HG03439 (cell line): ENCODE measurements around the gene FGGY.
A peak's percentile ranks its signal among the peaks of the same experiment; 100 is the strongest.
"Not testable (repeated sequence)": the region's sequence is repeated elsewhere in the genome, so short reads cannot be mapped to it uniquely, and the experiment has no call there.

Experiments
- ATAC-seq: cut with Tn5 transposase; IDR thresholded peaks from one replicate; pipeline ENCODE4 v1.9.1; 2021; ENCODE audit warnings: mild to moderate bottlenecking, moderate library complexity; ENCODE audit not compliant: unreplicated experiment

Gene FGGY, protein sequence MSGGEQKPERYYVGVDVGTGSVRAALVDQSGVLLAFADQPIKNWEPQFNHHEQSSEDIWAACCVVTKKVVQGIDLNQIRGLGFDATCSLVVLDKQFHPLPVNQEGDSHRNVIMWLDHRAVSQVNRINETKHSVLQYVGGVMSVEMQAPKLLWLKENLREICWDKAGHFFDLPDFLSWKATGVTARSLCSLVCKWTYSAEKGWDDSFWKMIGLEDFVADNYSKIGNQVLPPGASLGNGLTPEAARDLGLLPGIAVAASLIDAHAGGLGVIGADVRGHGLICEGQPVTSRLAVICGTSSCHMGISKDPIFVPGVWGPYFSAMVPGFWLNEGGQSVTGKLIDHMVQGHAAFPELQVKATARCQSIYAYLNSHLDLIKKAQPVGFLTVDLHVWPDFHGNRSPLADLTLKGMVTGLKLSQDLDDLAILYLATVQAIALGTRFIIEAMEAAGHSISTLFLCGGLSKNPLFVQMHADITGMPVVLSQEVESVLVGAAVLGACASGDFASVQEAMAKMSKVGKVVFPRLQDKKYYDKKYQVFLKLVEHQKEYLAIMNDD

DNA sequence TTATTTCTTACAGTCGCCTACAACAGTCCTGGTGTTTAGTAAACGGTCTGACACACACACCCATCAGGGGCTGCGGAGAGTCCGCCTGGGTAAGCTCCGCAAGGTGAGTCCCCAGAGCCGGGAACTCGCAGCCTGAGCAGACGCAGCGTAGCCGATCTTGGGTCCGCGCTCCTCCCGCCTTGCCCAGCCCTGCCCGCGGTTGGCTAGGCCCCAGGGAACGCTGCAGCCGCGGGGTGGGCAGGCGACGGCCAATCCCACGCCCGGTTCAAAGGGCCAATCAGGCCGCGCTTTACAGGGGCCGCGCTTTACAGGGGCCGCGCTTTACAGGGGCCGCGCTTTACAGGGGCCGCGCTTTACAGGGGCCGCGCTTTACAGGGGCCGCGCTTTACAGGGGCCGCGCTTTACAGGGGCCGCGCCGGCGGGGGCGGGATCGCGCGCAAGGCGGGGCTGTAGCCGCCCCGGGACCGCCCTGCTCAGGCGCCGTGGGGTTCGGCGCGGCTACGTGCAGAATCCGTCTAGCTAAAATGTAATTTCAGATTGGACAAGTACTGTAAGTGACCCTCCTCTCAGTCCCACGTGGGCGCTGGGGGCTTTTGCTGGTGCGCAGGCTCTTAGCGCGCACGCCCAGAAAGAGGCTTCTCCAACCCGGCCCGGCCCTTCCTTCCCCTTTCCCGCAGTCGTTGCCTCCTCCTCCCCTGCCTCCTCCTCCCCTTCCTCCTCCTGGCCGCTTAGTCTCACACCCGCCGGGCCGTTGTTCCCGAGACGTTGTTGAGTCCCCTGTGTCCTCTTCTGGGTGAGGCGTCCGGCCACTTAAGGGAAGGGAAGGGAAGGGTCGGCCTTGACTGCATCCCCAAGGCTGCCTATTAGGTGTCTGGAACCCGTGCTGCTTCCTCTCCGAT lies at the start of gene FGGY:
FGGY (plus strand) TSS at position 737 of the 899 bp plus-strand sequence. CDS start 24,456 bp downstream, outside the sequence.
- ATAC-seq: peak; percentile 99

DNA sequence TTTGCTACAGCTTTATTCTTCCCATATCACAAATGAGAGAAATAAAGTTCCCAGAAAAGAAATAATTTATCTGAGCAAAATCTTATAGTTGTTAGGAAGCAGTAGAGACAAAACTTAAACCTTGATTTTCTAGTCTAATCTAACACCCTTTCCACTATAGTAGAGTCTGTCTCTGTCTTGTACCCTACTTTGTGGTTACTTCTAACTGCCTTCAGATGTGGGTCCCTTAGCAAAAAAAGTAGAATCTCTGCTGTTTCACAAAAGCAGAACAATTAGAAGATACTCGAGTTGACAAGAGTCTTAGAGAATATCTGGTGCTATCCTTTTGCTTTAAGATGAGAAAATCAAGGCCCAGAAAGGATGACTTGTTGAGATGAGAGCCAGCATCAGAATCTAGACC lies 48.1 kb upstream of the FGGY start:
- ATAC-seq: no peak

DNA sequence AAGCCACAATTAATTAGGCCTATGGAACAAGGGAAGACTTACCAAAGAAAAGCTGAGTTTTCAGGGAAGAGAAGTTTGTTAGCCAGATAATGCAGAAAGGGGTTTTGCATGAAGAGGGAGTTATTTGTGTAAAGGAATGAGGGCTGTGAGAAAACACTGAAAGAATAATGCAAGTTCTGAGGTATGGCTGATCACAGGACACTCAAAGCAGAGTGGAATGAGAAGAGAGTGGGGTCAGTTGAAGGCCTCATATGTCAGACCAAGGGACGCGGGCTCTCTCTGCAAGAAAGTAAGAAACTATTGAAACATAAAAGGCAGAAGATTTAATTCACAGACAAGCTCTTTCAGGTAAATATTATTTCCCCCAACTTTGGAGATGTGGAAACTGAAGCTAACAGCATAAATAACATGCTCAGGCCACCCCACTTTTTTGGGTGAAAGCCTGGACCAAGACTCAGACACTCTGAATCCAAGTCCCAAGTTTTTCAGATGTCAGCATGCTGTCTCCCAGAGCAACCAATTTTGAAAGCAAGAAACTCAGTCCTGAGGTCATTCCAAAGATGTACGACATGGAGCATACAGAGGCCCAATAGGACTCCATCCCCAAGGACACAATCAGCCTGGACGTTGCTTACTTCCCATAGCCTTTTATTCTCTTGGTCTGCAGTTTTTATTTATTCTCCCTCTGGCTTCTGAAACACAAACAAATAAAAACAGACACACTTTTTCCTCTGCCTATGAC lies 47.3 kb upstream of the FGGY start:
- no peak for ATAC-seq

DNA sequence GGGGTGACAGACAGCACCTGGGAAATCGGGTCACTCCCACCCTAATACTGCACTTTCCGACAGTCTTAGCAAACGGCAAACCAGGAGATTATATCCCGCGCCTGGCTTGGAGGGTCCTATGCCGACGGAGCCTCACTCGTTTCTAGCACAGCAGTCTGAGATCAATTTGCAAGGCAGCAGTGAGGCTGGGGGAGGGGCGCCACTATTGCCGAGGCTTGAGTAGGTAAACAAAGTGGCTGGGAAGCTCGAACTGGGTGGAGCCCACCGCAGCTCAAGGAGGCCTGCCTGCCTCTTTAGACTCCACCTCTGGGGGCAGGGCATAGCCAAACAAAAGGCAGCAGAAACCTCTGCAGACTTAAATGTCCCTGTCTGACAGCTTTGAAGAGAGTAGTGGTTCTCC lies 45.8 kb upstream of the FGGY start:
- ATAC-seq: not testable (repeated sequence)

DNA sequence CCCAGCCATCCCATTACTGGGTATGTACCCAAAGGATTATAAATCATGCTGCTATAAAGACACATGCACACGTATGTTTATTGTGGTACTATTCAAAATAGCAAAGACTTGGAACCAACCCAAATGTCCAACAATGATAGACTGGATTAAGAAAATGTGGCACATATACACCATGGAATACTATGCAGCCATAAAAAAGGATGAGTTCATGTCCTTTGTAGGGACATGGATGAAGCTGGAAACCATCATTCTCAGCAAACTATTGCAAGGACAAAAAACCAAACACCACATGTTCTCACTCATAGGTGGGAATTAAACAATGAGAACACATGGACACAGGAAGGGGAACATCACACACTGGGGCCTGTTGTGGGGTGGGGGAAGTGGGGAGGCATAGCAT lies 40.5 kb upstream of the FGGY start:
- not testable (repeated sequence) for ATAC-seq

DNA sequence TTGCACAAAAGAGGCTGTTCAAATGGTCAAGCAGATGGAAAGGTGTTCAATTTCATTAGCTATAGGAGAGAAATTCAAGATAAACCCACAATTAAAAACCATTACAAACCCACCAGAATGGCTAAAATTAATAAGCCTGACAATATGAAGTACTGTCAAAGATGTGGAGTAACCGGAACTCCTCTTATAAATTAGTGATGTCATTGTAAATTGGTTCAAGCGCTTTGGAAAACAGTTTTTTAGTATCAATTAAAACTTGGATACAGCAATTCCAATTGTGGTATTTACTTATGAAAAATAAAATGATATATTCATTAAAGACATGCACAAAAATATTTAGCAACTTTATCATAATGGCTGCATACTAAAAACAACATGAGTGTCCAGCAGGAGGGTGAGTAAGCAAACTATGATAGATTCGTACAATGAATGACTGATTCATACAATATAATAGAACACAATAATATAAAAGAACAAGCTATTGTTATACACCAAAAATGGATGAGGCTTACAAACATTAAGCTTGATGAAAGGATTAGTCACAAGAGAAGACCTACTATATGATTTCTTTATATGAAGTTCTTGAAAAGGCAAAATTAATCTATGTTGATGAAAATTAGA lies 38.4 kb upstream of the FGGY start:
- no peak for ATAC-seq

DNA sequence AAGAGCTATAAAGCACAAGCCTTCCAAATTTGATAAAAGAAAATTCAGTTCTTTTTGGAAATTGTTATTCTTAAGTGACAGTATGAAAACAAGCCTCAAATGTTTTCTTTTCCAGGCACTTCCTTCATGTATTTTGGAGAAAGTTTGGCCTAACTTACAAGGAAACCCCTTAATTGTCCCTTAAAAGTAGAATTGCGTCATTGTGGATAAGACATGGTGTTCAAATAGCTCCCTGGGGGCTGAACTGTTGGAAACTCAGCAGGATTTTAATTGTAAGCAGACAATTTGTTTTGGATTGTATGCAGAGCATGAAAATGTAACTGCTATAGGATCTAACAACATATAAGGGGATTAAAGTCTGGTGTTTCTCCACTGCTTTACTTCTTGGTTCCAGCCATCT lies 35.4 kb upstream of the FGGY start:
- no peak for ATAC-seq

DNA sequence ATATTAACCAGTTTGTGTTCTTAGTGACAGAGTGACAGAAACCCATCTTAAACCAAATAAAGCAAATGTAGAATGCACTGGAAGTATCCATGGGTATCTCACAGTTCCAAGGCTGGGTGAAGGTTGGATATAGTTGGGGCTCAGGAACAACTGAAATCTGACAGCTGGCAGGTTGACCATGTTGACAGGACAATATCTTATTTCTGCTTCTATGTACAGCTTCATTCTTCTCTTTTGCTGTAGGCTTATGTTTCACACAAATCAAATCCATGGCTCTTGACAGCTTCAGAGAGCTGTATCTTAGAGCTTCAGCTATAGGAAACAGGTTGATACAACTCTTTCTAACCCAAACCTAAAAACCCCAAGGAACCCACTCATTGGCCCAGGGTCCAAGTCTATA lies 34.3 kb upstream of the FGGY start:
- no peak for ATAC-seq

DNA sequence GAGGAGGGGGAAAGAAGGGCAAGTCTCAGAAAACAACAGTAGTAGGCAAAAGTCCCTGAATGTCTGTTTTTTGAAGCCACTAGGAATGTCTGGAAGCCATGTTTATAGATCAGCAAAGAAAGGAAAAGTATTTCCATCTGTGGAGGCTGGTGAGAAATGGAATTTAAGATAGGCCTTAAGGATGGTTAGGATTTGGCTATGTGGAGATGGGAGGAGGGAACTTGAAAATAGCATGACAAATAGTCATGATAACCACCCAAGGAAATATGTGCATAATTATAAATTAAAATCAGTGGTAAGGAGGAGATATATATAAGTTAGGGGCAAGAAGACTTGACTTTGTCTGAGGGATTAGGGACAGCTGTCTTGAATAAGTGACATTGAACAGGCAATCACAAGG lies 33.8 kb upstream of the FGGY start:
- ATAC-seq: no peak

DNA sequence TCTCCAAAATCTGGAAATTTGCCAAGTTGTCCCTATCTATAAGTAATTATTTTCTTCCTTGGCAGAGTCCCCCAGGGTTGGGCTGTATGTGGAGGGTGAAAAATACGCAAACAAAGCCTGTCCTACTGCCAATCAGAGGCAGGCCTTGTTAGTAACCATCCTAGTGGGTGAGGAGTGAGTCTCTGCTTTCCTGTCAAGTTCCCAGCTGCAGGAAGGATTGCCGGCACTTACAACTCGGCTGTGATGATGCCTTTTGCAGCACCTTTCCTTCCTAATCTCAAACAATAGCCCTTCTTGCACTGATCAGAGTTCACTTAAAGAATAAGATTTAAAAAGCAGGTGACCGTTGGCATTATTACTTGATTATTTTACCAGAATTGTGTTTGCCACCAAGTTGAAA lies 31.3 kb upstream of the FGGY start:
- ATAC-seq: no peak

DNA sequence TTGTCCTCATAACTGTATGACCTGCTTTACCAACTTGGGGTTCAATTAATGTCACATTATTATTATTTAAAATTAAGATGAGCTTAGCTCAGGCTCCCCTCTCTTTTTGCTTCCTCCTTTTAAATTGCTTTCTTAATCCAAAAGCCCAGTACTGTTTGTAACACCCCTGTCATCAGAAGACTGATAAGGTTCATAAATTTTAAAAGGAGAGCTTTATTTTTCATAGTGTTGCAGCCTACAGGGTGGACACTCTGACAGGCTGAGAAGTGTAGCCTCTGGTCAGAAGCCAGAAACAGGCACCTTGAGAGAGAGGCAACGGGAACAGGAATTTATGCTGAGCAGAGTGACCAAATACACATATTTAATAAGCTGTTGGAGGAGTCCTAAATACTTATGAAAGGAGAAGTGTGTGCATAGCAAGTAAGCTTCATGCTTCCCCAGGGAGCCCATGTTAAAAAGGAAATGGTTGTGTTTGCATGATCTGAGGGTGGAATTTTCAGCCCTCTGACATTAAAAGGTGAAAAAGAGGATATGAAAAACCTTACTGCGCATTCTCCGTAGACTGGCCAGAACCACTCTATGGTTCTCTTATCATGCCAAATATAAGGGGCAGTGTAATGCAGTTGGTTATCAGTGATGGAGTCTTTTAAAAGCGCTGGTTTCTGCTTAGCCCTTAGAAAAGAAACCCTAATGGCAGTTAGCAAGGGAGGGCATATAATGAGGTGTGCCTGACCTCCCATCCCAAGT lies 30.5 kb upstream of the FGGY start:
- ATAC-seq: peak; percentile 64

DNA sequence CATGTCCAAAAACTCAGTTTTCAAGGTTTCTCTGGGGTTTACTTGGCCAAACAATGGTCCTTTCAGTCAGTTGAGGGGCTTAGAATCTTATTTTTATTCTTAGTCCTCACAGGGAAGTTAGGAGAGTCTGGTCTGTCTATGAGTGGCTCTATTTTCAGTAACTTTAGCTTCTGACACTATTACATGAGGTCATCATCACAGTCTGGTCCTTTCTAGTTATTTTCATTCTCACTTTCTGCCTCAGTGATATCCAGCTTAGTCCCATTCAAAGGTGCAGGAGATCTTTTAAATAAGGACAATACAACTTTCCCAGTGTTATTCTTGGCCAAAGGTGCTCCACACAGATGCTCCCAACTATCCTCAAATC lies 30.0 kb upstream of the FGGY start:
- ATAC-seq: peak; percentile 69

DNA sequence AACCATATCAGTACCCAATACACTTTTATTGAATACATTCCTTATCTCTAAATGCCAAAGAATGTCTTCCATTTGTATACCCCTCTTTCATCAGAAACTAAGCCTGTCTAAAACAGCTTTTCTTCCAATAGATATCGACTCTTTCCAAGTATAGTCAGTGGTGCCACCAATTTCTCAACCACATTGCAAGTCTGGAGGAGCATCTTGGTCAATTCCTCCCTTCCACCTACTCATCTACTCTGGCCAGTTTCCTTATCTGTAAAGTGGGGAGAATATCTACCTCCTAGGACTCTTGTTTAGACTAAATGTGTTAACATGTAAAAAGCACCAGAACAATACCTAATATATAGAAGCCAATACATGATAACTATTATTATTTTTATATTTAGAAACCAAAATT lies 28.5 kb upstream of the FGGY start:
- no peak for ATAC-seq

DNA sequence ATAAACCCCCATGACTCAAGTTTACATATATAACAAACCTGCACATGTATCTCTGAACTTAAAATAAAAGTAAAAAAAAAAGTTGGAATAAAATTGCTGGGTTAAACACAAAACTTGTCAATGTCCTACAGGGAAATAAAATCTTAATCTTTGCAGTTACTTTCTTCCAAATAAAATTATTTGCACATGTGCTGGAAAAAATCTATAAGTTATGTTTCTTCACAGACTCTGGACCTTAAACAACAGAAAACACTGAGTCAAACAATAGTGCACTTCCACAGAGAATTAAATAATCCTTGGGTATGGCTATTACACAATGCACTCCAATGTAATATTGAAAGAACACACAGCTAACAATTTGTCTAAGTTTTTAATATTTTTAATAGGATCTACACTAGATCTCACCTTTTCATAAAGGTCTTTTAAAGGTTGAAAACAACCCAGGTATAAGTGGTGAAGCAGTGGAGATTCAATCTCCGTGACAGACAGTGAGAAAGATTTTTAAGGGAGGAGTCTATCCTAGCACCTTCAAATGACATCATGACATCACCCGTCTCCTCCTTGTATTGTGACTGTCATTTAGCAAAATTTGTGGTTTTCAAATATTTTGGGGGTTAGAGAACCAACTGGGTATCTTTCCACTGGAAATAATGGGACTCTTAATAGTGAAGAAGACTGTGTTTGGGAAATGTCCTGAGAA lies 25.2 kb upstream of the FGGY start:
- ATAC-seq: no peak

DNA sequence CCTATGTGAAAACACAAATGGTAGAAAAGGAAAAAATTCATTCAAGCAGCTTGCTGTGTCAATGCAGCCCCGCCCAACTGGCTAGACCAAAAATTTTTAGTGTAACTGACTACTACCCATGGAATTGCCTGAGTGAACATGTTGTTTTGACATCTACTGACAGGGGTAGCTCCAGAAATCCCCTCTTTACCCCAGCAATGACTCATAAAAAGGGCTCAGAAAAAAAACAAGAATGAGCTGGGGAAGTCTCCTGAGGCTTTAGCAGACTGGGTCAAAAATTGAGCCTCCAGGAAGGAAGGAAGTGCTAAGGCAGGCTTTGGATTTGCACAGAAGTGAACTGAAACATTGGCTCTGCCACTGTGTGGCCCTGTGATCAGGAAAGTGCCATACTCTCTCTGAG lies 24.4 kb upstream of the FGGY start:
- ATAC-seq: peak; percentile 59

DNA sequence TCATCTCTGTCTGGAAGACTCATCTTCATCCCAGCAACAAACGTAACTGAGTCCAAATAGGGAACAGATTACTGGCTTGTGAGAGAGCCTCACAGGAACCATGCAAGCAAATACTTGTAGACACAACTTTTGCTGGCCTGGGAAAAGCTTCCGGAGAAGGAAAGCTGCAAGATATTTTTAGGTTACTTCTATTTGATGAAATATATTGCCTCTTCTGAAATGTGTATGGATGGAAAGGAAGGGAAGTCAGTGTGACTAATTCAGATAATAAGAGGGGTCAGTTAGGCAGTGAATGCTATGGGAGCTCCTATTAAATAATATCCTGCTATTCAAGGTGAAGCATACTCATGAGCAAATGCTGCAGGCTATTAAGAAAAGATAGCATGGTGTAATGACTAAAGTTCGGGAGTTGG lies 20.4 kb upstream of the FGGY start:
- ATAC-seq: no peak

DNA sequence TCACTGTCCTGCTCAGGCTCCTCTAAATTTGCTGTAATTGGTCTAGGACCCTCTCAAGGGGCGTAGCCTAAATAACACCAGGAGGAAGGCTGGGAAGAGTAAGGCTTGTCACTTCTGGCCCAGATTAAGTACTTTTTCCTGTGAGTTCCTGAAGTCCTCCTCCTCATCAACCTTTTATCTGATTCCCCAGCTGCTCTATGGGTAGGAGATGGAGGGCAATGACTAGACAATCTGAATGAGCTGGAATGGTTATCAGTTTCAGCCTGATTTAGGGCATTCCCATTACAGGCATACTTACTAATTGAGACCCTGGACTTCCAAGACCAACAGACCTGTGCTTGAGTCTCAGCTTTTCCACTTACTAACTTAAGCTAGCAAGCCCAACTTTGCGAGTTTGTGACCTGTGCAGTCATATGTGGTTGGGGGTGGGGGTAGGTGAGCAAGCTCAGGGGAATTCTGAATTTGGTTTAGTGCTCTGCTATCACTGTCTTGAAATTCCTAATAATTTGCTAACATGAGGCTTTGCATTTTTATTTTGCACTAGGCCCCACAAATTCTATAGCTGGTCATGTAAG lies 18.0 kb upstream of the FGGY start:
- no peak for ATAC-seq

DNA sequence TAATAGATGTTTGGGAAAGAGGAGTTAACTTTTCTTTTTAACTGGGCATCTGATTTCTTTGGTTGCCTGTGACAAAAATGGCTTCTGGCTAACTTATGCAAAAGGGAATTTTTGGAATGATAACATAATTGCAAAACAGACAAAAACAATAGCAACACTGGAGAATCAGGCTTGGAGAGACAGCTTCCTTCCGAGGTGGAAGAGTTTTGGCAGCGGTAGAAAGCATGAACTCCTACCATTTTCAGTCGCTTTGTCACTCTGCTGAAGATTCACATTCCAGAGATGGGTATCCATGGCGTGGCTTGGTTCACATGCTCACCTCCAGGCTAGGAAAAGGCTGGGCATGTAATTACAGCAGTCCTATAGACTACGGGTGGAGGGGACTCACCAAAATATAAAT lies 17.2 kb upstream of the FGGY start:
- no peak for ATAC-seq

DNA sequence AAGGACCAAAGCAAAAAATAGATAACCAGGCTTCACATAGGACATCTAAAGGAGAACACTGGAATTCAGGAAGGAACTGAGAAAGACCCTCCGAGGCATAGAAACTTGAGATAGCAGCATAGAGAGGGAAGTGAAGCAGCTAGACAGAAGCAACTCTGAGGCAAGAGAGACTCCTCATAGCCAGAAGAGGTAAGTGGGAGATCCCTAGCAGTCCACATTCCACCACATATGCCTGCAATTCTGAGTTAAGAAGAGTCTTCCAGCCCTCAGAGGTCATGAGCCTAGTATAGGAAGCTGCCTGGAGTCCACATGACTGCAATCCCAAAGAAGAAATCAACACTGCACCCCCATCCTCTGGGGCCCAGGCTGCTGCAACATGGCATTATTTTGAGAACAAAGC lies 13.9 kb upstream of the FGGY start:
- ATAC-seq: no peak
